Endodermal cell (in vitro differentiated cells): ENCODE results near the gene NEDD8. TPM values are rescaled to one million over a fixed set of nuclear protein-coding genes. Genes with fewer than 3 reads are reported as not detected.

Experiments used
- DNase-seq: peaks from one replicate; pipeline ENCODE4 v3.0.0-alpha.2; 2017
- H3K27ac ChIP-seq: 2 replicates; pipeline ENCODE4 v1.5.1; 2013; ENCODE audit warnings: mild to moderate bottlenecking, low read depth, low read length, moderate library complexity
- H3K27me3 ChIP-seq: 2 replicates; pipeline ENCODE4 v1.6.1; 2013; ENCODE audit warnings: mild to moderate bottlenecking, low read length, moderate library complexity; ENCODE audit not compliant: insufficient read depth, control insufficient read depth, poor library complexity, severe bottlenecking
- H3K36me3 ChIP-seq: 2 replicates; pipeline ENCODE4 v1.7.0; 2013; ENCODE audit warnings: mild to moderate bottlenecking, low read length, moderate library complexity; ENCODE audit not compliant: control insufficient read depth, insufficient read depth
- H3K4me1 ChIP-seq: one replicate; pipeline ENCODE4 v1.7.0; 2013; ENCODE audit warnings: low read length; ENCODE audit not compliant: control insufficient read depth, insufficient read depth
- H3K4me3 ChIP-seq: 2 replicates; pipeline ENCODE4 v1.5.1; 2013; ENCODE audit warnings: mild to moderate bottlenecking, low read length, moderate library complexity
- H3K9ac ChIP-seq: 2 replicates; pipeline ENCODE4 v1.6.1; 2013; ENCODE audit warnings: mild to moderate bottlenecking, low read length, moderate library complexity; ENCODE audit not compliant: poor library complexity, severe bottlenecking; ENCODE audit errors: extremely low read depth
- H3K9me3 ChIP-seq: 2 replicates; pipeline ENCODE4 v1.6.1; 2013; ENCODE audit warnings: mild to moderate bottlenecking, low read length, moderate library complexity; ENCODE audit not compliant: control insufficient read depth
- H3K27ac Mint-ChIP-seq: 2 replicates; pipeline ENCODE4 v1.8.0; 2020; ENCODE audit warnings: mixed read lengths
- H3K27me3 Mint-ChIP-seq: 2 replicates; pipeline ENCODE4 v1.8.0; 2021; ENCODE audit warnings: mild to moderate bottlenecking, mixed read lengths; ENCODE audit not compliant: insufficient read depth
- H3K36me3 Mint-ChIP-seq: 2 replicates; pipeline ENCODE4 v1.8.0; 2020; ENCODE audit warnings: low read depth, mixed read lengths
- H3K4me1 Mint-ChIP-seq: 2 replicates; pipeline ENCODE4 v1.8.0; 2020; ENCODE audit warnings: mixed read lengths
- H3K4me3 Mint-ChIP-seq: 2 replicates; pipeline ENCODE4 v1.8.0; 2020; ENCODE audit warnings: mild to moderate bottlenecking, moderate library complexity, mixed read lengths
- H3K9me3 Mint-ChIP-seq: 2 replicates; pipeline ENCODE4 v1.8.0; 2020; ENCODE audit warnings: mild to moderate bottlenecking, mixed read lengths
- CTCF ChIP-seq: fragments of 200-600 bp; sonication (generic); conservative IDR thresholded peaks from 2 replicates; pipeline ENCODE4 v1.5.0; 2021; ENCODE audit warnings: antibody characterized with exemption, mild to moderate bottlenecking
- WGBS, 2 experiments: methylation state at CpG; one replicate each; pipeline versions ENCODE4 v1.1.5 to v1.1.7; 2013; ENCODE audit warnings: missing lambda C conversion rate in 2 of 2, mixed read lengths in 1 of 2; ENCODE audit not compliant: insufficient coverage in 1 of 2, insufficient read length in 1 of 2; 5-methylcytosine and 5-hydroxymethylcytosine counted together
- total RNA-seq, 2 donors: library from RNA; stranded (reverse); fragmentation: NEBNext Ultra II Directional in 1 of 2; extraction: Animal tissue kit (Norgen Biotek cat#: 25700) in 1 of 2; gene quantifications; 2 replicates in 1 of 2; 3 replicates in 1 of 2; pipeline ENCODE4 v1.2.1, GENCODE V29; 2021

The NEDD8 gene
- total RNA-seq, 2 donors from 2014 or later, result 210 to 267 TPM

GRCh38 chr14:24258119-24258518 lies 26.0 kb upstream of the NEDD8 start:
- Mint-ChIP-seq H3K4me1 (no peaks in the 10 kb centered on the region), H3K27ac (no peak overlapping the region), H3K4me3 (no peak overlapping the region)

GRCh38 chr14:24256960-24257359 lies 24.8 kb upstream of the NEDD8 start:
- Histone ChIP-seq H3K27ac (no peak overlapping the region), H3K27me3 (no peaks in the 10 kb centered on the region), H3K4me1 (no peaks in the 10 kb centered on the region), H3K9me3 (no peaks in the 10 kb centered on the region), H3K4me3 (no peak overlapping the region), H3K36me3 (no peaks in the 10 kb centered on the region), H3K9ac (no peak overlapping the region)
- no peaks in the 10 kb centered on the region for H3K9me3 Mint-ChIP-seq
- 87 to 100% methylated on average over 2 to 4 of the region's 4 CpGs for WGBS, 2 experiments
- no peaks in the 10 kb centered on the region for H3K4me1 Mint-ChIP-seq
- H3K27me3 Mint-ChIP-seq, result no peaks in the 10 kb centered on the region
- no peak overlapping the region for H3K27ac Mint-ChIP-seq
- TF ChIP-seq CTCF, result no peak
- no peak overlapping the region for H3K4me3 Mint-ChIP-seq
- DNase-seq, result no peak
- H3K36me3 Mint-ChIP-seq, result peaks cover 4% of the 10 kb centered on the region

More at GRCh38 chr14:24258119-24258518, 26.0 kb upstream of the NEDD8 start:
- WGBS, 2 experiments, result 97 to 100% methylated on average over 2 to 9 of the region's 9 CpGs
- Mint-ChIP-seq H3K36me3 (peaks cover 4% of the 10 kb centered on the region), H3K27me3 (no peaks in the 10 kb centered on the region), H3K9me3 (no peaks in the 10 kb centered on the region)
- no peak overlapping the region for H3K4me3 ChIP-seq
- H3K36me3 ChIP-seq, result no peaks in the 10 kb centered on the region
- DNase-seq, result no peak
- H3K27me3 ChIP-seq, result no peaks in the 10 kb centered on the region
- H3K9ac ChIP-seq, result no peak overlapping the region
- H3K27ac ChIP-seq, result no peak overlapping the region
- H3K4me1 ChIP-seq, result no peaks in the 10 kb centered on the region
- H3K9me3 ChIP-seq, result no peaks in the 10 kb centered on the region
- no peak for TF ChIP-seq CTCF

DNA sequence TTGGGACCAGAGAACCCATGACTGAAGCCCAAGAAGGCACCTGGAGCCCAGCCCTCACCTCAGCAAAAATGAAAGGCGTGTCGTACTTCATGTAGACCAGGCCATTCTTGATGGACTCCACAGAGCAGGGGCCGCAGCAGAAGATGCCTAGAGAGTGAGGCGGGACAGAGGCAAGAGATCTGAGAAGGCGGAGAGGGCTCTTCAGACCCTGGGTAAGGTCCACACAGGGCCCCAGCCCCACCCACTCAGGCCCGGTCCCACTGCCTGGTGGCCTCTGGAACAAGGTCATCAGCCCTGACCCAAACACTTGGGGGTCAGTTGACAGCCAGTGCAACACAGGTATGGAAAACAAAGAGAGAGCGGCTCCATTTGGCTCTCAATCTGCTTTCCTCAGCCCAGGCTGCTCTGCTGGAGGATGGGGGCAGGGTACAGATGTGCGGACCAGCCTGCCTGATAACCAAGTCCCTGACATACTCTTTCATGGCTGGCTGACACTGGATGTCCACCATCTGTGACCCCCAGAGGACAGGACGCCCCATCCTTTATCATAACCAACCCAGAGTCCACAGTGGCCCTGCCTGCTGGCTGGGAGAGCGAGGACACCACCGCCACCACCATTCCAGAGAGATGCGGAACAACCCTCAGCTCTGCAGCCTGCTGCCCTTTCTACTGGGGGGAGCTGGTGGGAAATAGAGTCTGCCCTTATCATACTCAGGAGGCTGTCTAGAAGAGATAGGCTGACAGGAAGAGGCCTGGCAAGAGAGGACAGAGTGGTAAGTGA lies 24.0 kb upstream of the NEDD8 start:
- Mint-ChIP-seq H3K36me3 (peaks cover 4% of the 10 kb centered on the region), H3K4me1 (no peaks in the 10 kb centered on the region), H3K9me3 (no peaks in the 10 kb centered on the region), H3K27ac (no peak overlapping the region), H3K27me3 (no peaks in the 10 kb centered on the region), H3K4me3 (no peak overlapping the region)
- Histone ChIP-seq H3K27me3 (no peaks in the 10 kb centered on the region), H3K4me3 (no peak overlapping the region), H3K9me3 (no peaks in the 10 kb centered on the region), H3K9ac (no peak overlapping the region), H3K27ac (no peak overlapping the region), H3K4me1 (no peaks in the 10 kb centered on the region), H3K36me3 (no peaks in the 10 kb centered on the region)
- WGBS, 2 experiments, result 89 to 100% methylated on average over 5 to 12 of the region's 12 CpGs
- TF ChIP-seq CTCF, result no peak
- DNase-seq, result no peak
